HG03571 (cell line): ENCODE measurements around the gene DENND5A.
"Not testable (repeated sequence)": the region's sequence is repeated elsewhere in the genome, so short reads cannot be mapped to it uniquely, and the experiment has no call there.

Experiments used
- ATAC-seq: cut with Tn5 transposase; IDR thresholded peaks from one replicate; pipeline ENCODE4 v1.9.1; 2021; ENCODE audit not compliant: unreplicated experiment

Gene DENND5A

GRCh38 chr11:9266132-9266736 lies 1.1 kb upstream of the DENND5A start:
- no peak for ATAC-seq

GRCh38 chr11:9264316-9265210 lies 587 bp downstream of the DENND5A start:
- ATAC-seq, result peak; percentile 14

- peak; percentile 64 for ATAC-seq
These were observed 1.3 kb downstream of the DENND5A start for GRCh38 chr11:9263840-9264315.

- ATAC-seq, result not testable (repeated sequence)
These were observed 4.4 kb downstream of the DENND5A start for GRCh38 chr11:9260838-9261146.

- no peak for ATAC-seq
These were observed 4.9 kb downstream of the DENND5A start for GRCh38 chr11:9259981-9260837.

- not testable (repeated sequence) for ATAC-seq
These were observed 6.9 kb downstream of the DENND5A start for GRCh38 chr11:9258279-9258678.

GRCh38 chr11:9254416-9254815 lies 10.7 kb downstream of the DENND5A start:
- no peak for ATAC-seq

GRCh38 chr11:9253086-9253485 lies 12.1 kb downstream of the DENND5A start:
- ATAC-seq, result no peak

- no peak for ATAC-seq
These were observed 13.8 kb downstream of the DENND5A start for GRCh38 chr11:9251311-9251710.

GRCh38 chr11:9250139-9250582 lies 15.0 kb downstream of the DENND5A start:
- ATAC-seq, result peak; percentile 60

- no peak for ATAC-seq
These were observed 15.9 kb downstream of the DENND5A start for GRCh38 chr11:9249252-9249651.

GRCh38 chr11:9247863-9248262 lies 17.3 kb downstream of the DENND5A start:
- ATAC-seq, result no peak

GRCh38 chr11:9236242-9236641 lies 28.9 kb downstream of the DENND5A start:
- ATAC-seq, result not testable (repeated sequence)

GRCh38 chr11:9232482-9232881 lies 32.7 kb downstream of the DENND5A start:
- ATAC-seq, result no peak

GRCh38 chr11:9231848-9232177 lies 33.3 kb downstream of the DENND5A start:
- peak; percentile 53 for ATAC-seq

- no peak for ATAC-seq
These were observed 34.9 kb downstream of the DENND5A start for GRCh38 chr11:9230296-9230695.

GRCh38 chr11:9228091-9228490 lies 37.1 kb downstream of the DENND5A start:
- no peak for ATAC-seq

GRCh38 chr11:9225748-9226298 lies 39.3 kb downstream of the DENND5A start:
- ATAC-seq, result no peak

- ATAC-seq, result no peak
These were observed 42.5 kb downstream of the DENND5A start for GRCh38 chr11:9222654-9223053.

GRCh38 chr11:9220853-9221252 lies 44.3 kb downstream of the DENND5A start:
- ATAC-seq, result not testable (repeated sequence)

GRCh38 chr11:9219572-9219971 lies 45.6 kb downstream of the DENND5A start:
- no peak for ATAC-seq
